GM21360 (cell line): ENCODE data around the gene DNAH6.

Experiments
- ATAC-seq: cut with Tn5 transposase; IDR thresholded peaks from one replicate; pipeline ENCODE4 v1.9.1; 2021; ENCODE audit warnings: mild to moderate bottlenecking, moderate library complexity; ENCODE audit not compliant: unreplicated experiment

DNAH6 gene

DNA sequence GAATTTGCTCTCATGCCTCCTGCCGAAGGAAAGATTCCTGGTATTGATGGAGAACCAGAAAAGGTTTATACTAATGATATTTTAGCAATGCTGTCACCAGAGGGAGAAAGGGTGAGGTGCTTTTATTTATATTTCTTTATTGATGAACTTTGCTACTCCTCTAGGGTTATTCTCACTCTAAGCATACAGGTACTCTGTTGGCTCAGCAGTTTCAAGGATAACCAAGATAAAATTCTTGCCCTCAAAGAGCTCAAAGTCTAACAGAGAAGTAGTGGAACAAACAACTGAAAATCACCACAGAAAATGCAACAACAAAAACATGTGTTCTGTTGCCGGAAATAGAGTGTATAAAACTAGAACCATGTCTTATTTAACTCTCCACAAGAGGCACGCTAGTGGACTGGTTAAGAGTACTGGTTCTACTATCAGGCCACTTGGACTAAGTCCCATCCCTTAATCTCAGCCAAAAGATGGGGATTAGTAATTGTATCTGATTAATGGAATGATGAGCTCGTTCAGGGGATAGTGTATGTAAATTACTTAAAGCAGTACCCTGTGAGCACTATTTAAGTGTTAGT is 103.6 kb downstream of the DNAH6 start:
- no peak for ATAC-seq

DNA sequence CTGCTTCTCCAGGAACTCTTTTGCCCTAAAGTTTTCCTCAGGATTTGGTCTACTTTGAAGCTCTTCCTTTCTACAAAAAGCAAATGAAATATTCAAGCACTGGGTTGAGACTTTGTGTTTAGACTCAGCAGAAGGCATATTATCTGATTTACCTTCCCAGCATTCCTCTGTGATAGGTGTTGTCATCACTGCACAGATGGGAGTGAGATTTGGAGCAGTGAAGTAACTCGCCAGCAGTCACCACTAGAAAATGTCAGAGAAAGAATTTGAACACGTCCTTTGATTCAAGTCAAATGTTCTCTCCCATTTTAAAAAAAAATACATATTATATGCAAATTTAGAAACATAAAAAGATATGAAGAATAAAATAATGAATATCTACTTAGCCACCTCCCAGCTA is 112.2 kb downstream of the DNAH6 start:
- no peak for ATAC-seq

DNA sequence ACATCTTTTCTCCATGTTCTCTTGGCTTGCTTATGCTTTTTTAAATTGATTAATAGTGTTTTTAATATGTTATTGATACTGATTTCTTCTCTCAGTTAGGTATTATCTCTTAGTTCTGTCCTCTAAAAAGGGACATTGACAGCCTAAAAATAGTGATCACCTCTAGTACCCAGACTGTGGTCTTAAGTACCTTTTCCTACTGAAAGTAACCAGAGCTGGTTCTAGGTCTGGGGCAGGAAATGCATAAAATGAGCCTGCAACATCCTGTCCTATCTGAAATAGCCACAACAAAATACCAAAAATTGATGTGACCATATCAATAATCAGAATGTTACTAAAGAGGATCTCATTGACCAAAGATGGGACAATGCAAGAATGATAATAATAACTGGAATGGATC is 113.3 kb downstream of the DNAH6 start:
- no peak for ATAC-seq

DNA sequence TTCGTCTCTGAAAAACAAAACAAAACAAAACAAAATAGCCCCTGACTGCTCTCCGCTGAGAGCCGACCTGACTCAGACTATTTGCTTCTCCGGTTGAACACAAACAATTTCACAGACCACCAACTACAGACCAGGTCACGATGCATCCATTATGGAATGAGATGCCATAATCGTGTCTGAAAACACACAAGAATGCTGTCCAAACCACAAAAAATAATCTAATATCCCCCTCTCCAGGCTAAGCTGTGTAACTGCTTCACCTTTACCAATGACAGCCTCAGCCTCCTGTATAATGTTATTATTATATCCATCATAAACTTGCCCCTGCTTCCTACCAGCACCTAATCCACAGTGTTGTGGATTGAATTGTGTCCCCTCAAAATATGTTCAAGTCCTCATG is 114.7 kb downstream of the DNAH6 start:
- ATAC-seq, result no peak

DNA sequence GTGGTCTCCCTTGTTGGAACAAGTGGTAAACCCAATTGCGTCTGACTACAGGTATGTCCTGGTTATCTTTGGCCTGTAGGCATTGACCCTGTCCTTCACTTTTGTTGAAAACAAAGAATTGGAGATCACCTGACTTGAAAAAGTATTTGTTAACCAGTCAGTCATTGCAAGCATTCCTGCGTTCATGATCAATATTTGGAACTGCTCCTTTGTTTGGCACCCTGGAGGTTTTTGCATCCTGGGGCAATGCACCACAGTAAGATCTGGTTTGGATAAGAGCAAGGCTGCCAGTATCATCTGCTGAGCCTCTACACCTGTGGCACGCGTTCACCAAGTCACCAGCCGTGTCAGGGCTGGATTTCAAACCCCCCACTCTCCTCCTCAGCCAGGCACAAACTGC is 115.7 kb downstream of the DNAH6 start:
- ATAC-seq, result no peak

DNA sequence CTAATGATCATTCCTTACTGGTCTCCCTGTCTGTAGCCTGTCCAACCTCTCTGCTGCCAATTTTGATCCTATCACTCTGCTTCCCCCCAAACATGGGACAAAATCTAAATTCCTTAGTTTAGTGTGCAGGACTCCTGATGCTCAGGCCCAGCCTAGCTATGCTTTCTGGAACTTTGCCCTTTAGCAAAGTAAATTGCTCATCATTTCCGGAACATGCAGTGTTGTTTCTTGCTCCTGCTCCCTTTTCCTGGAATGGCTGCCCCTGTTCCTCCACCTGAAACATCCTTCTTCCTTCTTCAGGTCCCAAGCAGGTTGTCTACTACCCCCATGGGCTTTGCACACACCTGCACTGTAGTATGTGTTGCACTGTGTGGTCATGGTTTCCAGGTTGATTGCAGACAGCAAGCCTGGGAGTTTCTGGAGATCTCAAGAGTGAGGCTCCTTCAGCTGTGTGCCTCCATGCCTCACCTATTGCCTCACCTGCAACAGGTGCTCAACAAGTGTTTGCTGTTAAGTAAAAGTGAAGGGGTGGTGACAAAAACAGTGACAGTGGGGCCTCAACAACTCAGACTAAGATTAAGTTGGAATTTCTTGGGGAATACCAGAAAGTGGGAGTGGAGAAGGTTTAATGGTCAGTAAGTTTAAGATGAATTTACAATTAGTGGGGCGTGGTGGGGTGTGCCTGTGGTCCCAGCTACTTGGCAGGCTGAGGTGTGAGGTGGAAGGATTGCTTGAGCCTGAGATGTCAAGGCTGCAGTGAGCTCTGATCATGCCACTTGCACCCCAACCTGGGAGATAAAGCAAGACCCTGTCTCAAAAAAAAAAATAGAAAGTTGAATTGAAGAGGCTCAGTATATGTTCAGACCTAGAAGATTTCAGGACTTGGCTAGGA is 120.0 kb downstream of the DNAH6 start:
- no peak for ATAC-seq

DNA sequence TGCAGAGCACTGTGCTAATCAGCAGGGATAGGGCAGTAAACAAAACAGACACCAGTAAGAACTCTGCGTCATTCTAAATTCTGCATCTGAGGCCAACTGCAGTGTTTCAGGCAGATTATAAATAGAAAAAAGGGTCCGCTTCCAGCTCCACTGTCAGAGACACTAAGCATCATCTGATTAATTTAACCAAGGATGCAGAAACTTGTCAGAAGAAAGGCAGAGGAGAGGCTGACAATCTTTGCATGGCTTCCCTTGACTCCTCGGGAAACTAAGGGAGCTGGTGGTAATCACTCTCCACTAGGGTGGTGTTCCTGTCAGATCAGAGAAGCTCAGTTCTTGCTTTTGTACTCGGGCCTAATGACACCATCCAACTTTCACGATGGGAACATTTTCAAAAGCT is 123.5 kb downstream of the DNAH6 start:
- ATAC-seq, result no peak

DNA sequence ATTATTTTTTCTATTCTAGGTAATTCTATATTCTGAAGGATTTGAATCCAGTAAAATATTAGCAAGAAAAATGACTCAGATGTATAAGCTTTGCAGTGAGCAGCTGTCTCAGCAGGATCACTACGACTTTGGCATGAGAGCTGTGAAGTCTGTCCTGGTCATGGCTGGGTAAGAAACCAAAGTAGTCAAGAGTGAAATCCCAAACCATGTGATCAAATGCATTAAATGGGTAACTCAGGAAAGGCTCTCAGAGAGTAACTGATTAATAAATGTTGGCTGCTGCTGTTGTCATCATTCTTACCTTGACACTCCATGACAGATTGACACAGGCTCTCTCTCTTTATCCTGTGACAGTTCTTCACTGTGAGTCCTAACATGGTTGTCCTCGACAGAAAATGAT is 124.1 kb downstream of the DNAH6 start:
- no peak for ATAC-seq

DNA sequence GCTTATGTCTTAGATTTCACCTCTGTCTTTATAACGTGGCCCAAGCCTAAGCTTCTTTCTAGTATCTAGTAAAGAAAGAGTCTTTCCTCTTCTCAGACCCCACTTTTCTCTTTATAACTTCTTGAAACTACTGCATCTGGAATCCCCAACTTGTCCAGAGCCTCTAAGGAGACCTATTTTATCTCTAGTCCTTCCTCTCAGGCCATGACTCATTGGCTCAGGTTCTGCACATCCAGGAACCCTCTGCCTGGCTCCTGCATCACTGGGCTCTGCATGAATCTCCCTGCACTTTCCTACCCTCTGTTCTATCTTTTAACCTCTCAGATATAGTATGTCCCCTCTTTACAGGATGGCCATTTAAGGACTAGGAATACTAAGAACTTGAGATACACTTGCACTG is 124.7 kb downstream of the DNAH6 start:
- no peak for ATAC-seq

DNA sequence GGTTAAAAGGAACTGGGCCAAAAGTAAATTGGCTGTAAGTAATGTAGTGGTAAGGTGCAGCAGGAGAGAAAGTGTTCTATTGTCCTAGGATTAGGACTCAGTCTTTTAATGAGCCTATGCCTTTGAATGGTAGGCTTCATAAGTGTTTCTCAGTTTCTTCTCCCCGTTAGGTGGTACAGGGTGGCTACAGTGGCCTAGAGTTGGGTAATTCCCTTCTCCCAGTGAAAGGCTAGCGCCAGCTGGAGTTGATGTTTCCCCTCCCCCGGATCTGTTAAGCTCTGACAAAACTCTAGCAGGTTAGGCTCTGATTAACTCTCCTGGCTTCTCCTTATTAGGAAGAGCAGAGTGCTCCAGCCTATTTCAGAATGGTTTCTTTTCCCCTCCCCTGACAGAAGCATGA is 127.7 kb downstream of the DNAH6 start:
- no peak for ATAC-seq

DNA sequence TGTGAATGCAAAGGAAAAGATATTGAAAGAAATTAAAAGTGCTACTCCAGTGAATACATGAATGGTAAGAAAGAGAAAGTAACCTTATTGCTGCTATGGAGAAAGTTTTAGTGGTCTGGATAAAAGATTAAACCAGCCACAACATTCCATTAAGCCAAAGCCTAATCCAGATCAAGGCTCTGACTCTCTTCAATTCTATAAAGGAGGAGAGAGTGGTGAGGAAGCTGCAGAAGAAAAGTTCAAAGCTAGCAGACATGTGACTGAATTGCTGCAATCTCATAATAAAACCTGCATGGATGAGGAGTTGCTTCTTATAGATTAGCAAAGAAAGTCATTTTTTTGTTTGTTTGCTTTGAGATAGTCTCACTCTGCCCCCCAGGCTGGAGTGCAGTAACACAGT is 130.2 kb downstream of the DNAH6 start:
- no peak for ATAC-seq

DNA sequence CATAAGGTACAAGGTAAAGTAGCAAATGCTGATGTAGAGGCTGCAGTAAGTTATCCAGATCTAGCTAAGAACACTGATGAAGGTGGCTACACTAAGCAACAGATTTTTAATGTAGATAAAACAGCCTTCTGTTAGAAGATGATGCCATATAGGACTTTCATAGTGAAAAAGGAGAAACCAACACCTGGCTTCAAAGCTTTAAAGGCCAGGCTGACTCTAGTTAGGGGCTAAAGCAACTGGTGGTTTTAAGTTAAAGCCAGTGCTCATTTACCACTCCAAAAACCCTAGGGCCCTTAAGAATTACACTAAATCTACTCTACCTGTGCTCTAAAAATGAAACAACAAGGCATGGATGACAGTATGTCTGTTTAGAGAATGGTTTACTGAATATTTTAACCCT is 131.0 kb downstream of the DNAH6 start:
- ATAC-seq, result no peak

DNA sequence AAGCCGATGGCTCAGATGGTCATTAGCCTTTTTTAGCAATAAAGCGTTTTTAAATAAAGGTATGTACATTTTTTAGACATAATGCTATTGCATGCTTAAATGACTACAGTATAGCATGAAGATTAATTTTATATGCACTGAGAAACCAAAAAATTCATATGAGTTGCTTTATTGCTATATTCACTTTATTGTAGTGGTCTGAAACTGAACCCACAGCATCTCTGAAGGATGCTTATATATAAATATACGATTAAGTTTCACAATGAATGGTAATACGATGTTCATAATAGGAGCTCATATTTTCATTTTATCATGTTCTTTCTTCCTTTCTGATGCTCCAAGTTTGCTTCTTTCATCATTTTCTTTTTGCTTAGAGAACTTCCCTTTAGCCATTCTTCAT is 132.8 kb downstream of the DNAH6 start:
- no peak for ATAC-seq

DNA sequence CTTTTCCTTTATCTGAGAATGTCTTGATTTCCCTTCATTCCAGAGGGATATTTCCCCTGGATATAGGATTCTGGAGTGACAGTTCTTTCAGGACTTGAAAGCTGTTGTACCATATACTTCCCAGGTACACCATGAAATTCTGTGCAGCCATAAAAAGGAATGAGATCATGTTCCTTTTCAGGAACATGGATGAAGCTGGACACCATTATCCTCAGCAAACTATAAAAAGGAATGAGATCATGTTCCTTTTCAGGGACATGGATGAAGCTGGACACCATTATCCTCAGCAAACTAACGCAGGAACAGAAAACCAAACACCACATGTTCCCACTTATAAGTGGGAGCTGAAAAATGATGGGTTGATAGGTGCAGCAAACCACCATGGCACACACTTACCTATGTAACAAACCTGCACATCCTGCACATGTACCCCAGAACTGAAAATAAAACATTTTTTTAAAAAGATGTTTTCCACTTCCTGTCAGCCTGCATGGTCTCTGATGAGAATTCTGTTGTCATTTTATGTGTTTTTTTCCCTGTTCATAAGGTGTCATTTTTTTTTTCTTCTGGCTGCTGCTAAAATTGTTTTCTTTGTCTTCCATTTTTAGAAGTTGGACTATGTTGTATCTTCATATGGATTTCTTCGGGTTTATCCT is 133.3 kb downstream of the DNAH6 start:
- no peak for ATAC-seq

DNA sequence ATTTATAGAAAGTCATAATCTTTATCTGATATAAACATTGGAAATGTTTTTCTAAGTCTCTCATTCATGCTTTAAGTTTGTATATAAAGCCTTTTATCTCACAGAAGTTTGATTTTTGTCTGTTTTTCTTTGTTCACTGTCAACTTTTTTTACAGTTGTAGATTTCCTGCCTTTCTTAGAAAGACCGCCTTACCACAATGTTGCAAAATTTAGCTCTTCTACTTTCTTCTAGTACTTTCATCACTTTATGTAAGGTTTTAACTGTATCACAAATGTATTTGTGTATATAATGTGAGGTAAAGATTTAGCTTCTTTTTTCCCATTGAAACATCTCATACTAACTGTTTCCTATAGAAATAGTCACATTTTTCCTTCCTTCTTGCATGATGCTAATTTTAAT is 136.1 kb downstream of the DNAH6 start:
- no peak for ATAC-seq

DNA sequence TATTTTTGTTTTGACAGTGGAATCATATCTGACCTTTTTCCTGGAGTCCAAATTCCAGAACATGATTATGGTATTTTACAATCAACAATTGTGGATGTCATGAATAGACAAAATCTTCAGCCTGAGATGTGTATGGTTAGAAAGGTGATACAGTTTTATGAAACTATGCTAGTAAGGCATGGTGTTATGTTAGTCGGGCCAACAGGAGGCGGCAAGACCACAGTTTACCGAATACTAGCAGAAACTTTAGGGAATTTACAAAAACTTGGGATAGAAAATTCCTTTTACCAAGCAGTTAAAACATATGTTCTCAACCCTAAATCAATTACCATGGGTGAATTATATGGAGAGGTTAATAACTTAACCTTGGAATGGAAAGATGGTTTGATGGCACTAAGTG is 137.0 kb downstream of the DNAH6 start:
- no peak for ATAC-seq

DNA sequence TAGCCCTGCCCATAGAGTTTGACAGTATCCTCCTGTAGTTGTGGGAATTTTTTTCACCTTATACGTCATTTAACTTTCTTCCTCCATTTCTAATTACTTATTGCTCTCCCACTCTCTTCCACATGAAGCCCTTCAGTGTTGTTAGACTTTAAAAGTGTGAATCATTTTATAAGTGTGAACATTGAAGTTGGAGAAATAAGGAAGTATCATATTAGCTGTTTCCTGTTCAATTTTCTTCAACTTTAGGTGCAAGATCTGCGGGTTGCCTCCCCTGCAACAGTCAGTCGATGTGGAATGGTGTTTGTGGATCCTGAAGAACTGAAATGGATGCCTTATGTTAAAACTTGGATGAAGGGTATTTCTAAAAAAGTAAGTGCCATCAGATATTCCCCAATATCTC is 138.1 kb downstream of the DNAH6 start:
- no peak for ATAC-seq

DNA sequence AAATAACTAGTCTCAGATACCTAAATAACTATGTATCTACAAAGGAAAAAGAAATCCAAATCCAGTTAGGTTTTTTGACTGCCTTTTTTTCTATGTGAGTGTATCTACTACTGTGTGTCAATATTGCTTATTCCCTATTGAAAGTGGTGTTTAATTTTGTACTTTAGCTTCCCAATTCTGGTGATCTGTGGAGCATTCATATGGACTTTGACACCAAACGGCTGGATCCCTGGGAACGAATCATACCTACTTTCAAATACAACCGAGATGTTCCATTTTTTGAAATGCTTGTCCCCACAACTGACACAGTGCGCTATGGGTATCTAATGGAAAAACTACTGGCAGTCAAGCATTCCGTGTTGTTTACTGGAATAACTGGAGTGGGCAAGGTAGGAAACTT is 152.8 kb downstream of the DNAH6 start:
- no peak for ATAC-seq

DNA sequence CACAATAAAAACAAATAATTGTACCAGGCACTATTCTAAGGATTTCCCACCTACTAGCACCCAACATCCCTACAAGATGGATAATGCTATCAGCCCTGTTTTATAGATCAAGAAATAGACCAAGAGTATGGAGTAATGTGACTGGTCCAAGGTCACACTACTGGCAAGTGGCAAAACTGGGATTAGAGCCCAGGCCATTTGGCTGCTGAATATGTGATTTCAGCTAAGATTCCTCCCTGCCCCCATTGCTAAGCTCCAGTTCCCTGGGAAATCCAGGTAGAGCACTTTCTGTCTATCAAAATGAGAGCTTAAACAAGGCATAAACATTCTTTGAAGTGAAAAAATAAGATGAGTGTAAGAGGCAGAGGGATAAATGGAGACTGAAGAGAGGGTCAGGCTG is 157.8 kb downstream of the DNAH6 start:
- no peak for ATAC-seq

DNA sequence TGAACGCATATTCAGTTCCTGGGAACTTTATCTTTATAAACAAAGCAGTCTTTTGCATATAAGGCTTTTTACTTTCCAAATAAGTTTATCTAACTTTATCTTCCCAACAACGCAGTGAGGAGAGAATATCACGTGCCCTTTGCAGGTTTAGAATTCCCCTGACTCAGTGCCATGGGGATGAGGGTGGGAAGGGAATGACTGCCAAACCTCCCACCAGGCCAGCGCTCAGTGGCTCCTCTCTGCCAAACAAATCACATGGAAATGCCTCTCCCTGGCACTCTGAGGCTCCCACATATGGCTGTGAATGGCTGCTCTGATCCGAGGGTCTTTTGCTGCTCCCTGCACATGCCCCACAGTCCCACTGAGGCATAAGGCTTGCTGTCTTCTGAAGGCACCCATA is 158.3 kb downstream of the DNAH6 start:
- no peak for ATAC-seq

DNA sequence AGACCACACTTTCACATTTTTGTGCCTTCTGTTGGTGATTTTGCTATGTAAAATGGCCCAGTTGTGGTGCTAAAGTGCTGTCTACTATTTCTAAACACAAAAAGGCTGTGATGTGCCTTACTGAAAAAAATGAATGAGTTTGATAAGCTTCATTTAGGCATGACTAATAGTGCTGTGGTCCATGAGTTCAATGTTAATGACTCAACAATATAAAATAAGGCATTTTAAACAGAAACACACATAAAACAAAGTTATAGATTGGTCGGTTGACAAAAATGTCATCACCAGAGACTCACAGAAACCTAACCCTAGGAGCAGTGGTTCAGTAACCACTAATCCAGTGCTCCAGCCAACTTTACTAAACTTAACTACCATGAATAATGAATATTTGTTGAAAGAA is 160.0 kb downstream of the DNAH6 start:
- no peak for ATAC-seq

DNA sequence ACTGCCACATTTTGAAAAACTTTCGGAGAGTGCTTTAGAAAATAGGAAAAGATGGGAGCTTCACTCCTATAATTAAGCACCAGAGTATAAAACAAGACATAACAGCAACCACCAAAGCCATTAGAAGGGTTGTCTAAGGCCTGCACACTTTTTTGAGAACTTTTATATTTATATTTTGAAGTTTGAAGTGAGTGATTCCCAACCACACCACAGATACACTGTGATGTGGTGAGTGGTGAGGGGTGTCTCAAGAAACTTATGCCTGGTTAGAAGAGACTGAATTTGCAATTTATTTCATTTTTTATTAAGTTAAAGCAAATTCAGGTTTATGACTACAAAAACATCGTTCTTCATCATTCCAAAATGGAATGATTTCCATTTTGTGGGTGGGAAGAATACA is 161.9 kb downstream of the DNAH6 start:
- ATAC-seq, result no peak
